OCI-LY1 (cell line): ENCODE data around the gene RNF144A.

ENCODE experiments used
- CTCF ChIP-seq: fragments of 200-600 bp; sonication (generic), shearing (Covaris generic); IDR thresholded peaks from 2 replicates; pipeline ENCODE4 v1.5.1; 2017; ENCODE audit warnings: mild to moderate bottlenecking, antibody characterized with exemption, low read length, moderate library complexity, mixed read lengths
- EZH2 ChIP-seq: fragments of 200-600 bp; sonication (generic), shearing (Covaris generic); IDR thresholded peaks from 2 replicates; pipeline ENCODE4 v1.8.0; 2017; ENCODE audit warnings: borderline replicate concordance, mixed run types, mild to moderate bottlenecking, antibody characterized with exemption, low read length, moderate library complexity, mixed read lengths

- no peak for TF ChIP-seq CTCF
- TF ChIP-seq EZH2 = no peak
Observed at GRCh38 chr2:6909431-6910385, 7.5 kb upstream of the RNF144A start.
